K562 (cell line): ENCODE results near the gene EMD. TPM values are rescaled to one million over a fixed set of nuclear protein-coding genes. Genes with fewer than 3 reads are reported as not detected.

ENCODE experiments used
- BRD4 ChIP-seq: fragments of 200-600 bp; sonication (generic); IDR thresholded peaks from 2 replicates; pipeline ENCODE4 v1.6.1; 2017; ENCODE audit warnings: inconsistent platforms
- EGR1 ChIP-seq: fragments of 450-650 bp; conservative IDR thresholded peaks from 2 replicates; pipeline ENCODE4 v1.6.1; 2017; ENCODE audit warnings: mild to moderate bottlenecking
- HCFC1 ChIP-seq: IDR thresholded peaks from 2 replicates; pipeline ENCODE4 v1.6.1; 2012; ENCODE audit warnings: low read depth, low read length, improper control_type of control experiment
- HNRNPUL1 ChIP-seq: fragments of 200-400 bp; formaldehyde crosslinking; IDR thresholded peaks from 2 replicates; pipeline ENCODE4 v1.6.1; 2017; ENCODE audit warnings: low read length
- POLR2G ChIP-seq: fragments of 200-400 bp; formaldehyde crosslinking; IDR thresholded peaks from 2 replicates; pipeline ENCODE4 v1.6.1; 2017; ENCODE audit warnings: low read depth, mild to moderate bottlenecking, antibody characterized with exemption, low read length, moderate library complexity
- ZBTB40 ChIP-seq, 2 experiments: fragments of 450-650 bp in 1 of 2; sonication (generic) in 1 of 2; formaldehyde crosslinking in 1 of 2; IDR thresholded peaks; 2 replicates each; pipeline versions ENCODE4 v1.7.1 to v1.9.0; 2016 to 2022; ENCODE audit warnings: inconsistent platforms in 1 of 2, mild to moderate bottlenecking in 1 of 2, missing genetic modification reagents in 1 of 2
- ZBTB7A ChIP-seq: IDR thresholded peaks from 2 replicates; pipeline ENCODE4 v1.6.1; 2011; ENCODE audit warnings: low read depth, mild to moderate bottlenecking, low read length, moderate library complexity, borderline replicate concordance; ENCODE audit not compliant: control insufficient read depth
- ZNF398 ChIP-seq: fragments of 250-450 bp; sonication (Bioruptor Pico); IDR thresholded peaks from 2 replicates; pipeline ENCODE4 v1.8.0; 2021; ENCODE audit warnings: moderate library complexity, mild to moderate bottlenecking, inconsistent platforms
- polyA plus RNA-seq, 8 experiments: library from polyadenylated mRNA; depleted of rRNA in 4 of 8; stranded (reverse) in 5 of 8; unstranded in 3 of 8; fragments of >200 nt; fragmentation: Nextera tagmentation in 2 of 8; fragmentation: Illumina TruSeq in 1 of 8; extraction: Ambion mirVana in 2 of 8; extraction: Trizol in 1 of 8; gene quantifications; 2 replicates each; pipeline versions ENCODE4 v1.2.1 to v1.2.3, GENCODE V29; 2011 to 2014; ENCODE audit warnings: inconsistent platforms in 1 of 8, missing spikeins in 1 of 8
- total RNA-seq, 7 experiments: library from RNA; depleted of rRNA in 6 of 7; stranded (reverse); fragments of >200 nt in 6 of 7; fragmentation: Illumina TruSeq in 2 of 7; extraction: Trizol in 2 of 7; gene quantifications; 2 replicates each; pipeline versions ENCODE4 v1.2.1 to v1.2.3, GENCODE V29; 2011 to 2021; ENCODE audit warnings: low replicate concordance in 1 of 7
- TF ChIP-seq, protein P1 (sequence below): sonication (generic); formaldehyde crosslinking; IDR thresholded peaks from 2 replicates; pipeline ENCODE4 v1.8.0; 2022; ENCODE audit warnings: mild to moderate bottlenecking, missing genetic modification reagents, borderline replicate concordance
- TF ChIP-seq, protein P2 (sequence below), 2 experiments: IDR thresholded peaks; 2 replicates each; pipeline ENCODE4 v1.6.1; 2011; ENCODE audit warnings: borderline replicate concordance in 1 of 2, control low read depth in 1 of 2, low read depth in 1 of 2, low read length in 1 of 2, mild to moderate bottlenecking in 1 of 2, mixed read lengths in 1 of 2, moderate library complexity in 1 of 2; ENCODE audit not compliant: insufficient read depth in 1 of 2, insufficient read length in 1 of 2, poor library complexity in 1 of 2, severe bottlenecking in 1 of 2; ENCODE audit errors: extremely low read depth in 1 of 2

The EMD gene
- total and polyA plus RNA-seq, 9 of the 15 experiments (the other 6 are each of a cell fraction or from before 2014, with no cell fraction given): 2.3 to 206 (median 61.9) TPM

- TF ChIP-seq ZBTB40 (IDR thresholded peaks at IDR 0.05) (peak; percentile 55; the same call in 1 of the 2 replicates), ZBTB40 (CRISPR knock-in tag; IDR thresholded peaks at IDR 0.05) (no peak), EGR1 (peak; percentile 78), BRD4 (peak; percentile 86; the same call in 1 of the 2 replicates), ZNF398 (CRISPR knock-in tag) (no peak), POLR2G (peak; percentile 11; the same call in 1 of the 2 replicates), ZBTB7A (peak; percentile 26; the same call in 1 of the 2 replicates), HCFC1 (no peak), HNRNPUL1 (no peak)
- TF ChIP-seq, protein P1, sequence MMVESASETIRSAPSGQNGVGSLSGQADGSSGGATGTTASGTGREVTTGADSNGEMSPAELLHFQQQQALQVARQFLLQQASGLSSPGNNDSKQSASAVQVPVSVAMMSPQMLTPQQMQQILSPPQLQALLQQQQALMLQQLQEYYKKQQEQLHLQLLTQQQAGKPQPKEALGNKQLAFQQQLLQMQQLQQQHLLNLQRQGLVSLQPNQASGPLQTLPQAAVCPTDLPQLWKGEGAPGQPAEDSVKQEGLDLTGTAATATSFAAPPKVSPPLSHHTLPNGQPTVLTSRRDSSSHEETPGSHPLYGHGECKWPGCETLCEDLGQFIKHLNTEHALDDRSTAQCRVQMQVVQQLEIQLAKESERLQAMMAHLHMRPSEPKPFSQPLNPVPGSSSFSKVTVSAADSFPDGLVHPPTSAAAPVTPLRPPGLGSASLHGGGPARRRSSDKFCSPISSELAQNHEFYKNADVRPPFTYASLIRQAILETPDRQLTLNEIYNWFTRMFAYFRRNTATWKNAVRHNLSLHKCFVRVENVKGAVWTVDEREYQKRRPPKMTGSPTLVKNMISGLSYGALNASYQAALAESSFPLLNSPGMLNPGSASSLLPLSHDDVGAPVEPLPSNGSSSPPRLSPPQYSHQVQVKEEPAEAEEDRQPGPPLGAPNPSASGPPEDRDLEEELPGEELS (CRISPR knock-in tag): 0 out of 2 replicates have a peak, but pooled peaks have one; percentile 19
- TF ChIP-seq, protein P2, sequence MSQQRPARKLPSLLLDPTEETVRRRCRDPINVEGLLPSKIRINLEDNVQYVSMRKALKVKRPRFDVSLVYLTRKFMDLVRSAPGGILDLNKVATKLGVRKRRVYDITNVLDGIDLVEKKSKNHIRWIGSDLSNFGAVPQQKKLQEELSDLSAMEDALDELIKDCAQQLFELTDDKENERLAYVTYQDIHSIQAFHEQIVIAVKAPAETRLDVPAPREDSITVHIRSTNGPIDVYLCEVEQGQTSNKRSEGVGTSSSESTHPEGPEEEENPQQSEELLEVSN (IDR thresholded peaks at IDR 0.05; ENCODE audit: borderline replicate concordance in 1 of 2, extremely low read depth in 1 of 2, insufficient read depth in 1 of 2, insufficient read length in 1 of 2, low read depth in 1 of 2, low read length in 1 of 2, poor library complexity in 1 of 2, severe bottlenecking in 1 of 2): peak in 1 of 2 experiments; percentile 13
Observed at GRCh38 chrX:154396973-154397887, 18.1 kb downstream of the EMD start (continued).
